Aorta (tissue), 5 donors: ENCODE results near the gene ALOX15B. TPM values are rescaled to one million over a fixed set of nuclear protein-coding genes. Genes with fewer than 3 reads are reported as not detected.

ENCODE experiments used
- ATAC-seq: fragments of 200-7000 bp; cut with Tn5 transposase; one replicate; pipeline ENCODE4 v1.9.1; 2022; ENCODE audit warnings: moderate library complexity; ENCODE audit not compliant: low FRiP score
- DNase-seq, 2 donors: peaks; one replicate each; pipeline ENCODE4 v3.0.0-alpha.2; 2020
- H3K27ac ChIP-seq, 2 donors: one replicate each; pipeline ENCODE4 v1.5.1; 2013; ENCODE audit warnings: low read length in 2 of 2, mild to moderate bottlenecking in 2 of 2, moderate library complexity in 2 of 2, control low read depth in 1 of 2, inconsistent platforms in 1 of 2, low read depth in 1 of 2
- H3K27me3 ChIP-seq, 2 donors: one replicate each; pipeline ENCODE4 v1.6.1; 2013; ENCODE audit warnings: control low read depth in 1 of 2, low read length in 1 of 2, mild to moderate bottlenecking in 1 of 2, moderate library complexity in 1 of 2; ENCODE audit not compliant: insufficient read depth in 2 of 2, control insufficient read depth in 1 of 2
- H3K36me3 ChIP-seq, 2 donors: one replicate each; pipeline ENCODE4 v1.6.1; 2013; ENCODE audit warnings: control low read depth in 1 of 2, low read length in 1 of 2, mild to moderate bottlenecking in 1 of 2; ENCODE audit not compliant: insufficient read depth in 2 of 2, control insufficient read depth in 1 of 2
- H3K4me1 ChIP-seq, 2 donors: one replicate each; pipeline ENCODE4 v1.6.1; 2013; ENCODE audit warnings: low read length in 2 of 2, control low read depth in 1 of 2, mild to moderate bottlenecking in 1 of 2, moderate library complexity in 1 of 2; ENCODE audit not compliant: insufficient read depth in 2 of 2, control insufficient read depth in 1 of 2
- H3K4me3 ChIP-seq, 2 donors: one replicate each; pipeline ENCODE4 v1.5.1; 2013; ENCODE audit warnings: low read length in 2 of 2, control low read depth in 1 of 2, mild to moderate bottlenecking in 1 of 2
- H3K9me3 ChIP-seq: one replicate; pipeline ENCODE4 v1.6.1; 2013; ENCODE audit warnings: mild to moderate bottlenecking, low read length; ENCODE audit not compliant: control insufficient read depth
- WGBS, 2 donors: extraction: QIAGEN DNeasy Blood & Tissue Kit; methylation state at CpG; one replicate each; pipeline ENCODE4 v1.1.7; 2013; 5-methylcytosine and 5-hydroxymethylcytosine counted together
- intact Hi-C, 2 donors: fragments of 100-400 bp; cut with DNase I; formaldehyde crosslinking; loops; one replicate each; pipeline versions ENCODE4 v1.14.2 to v1.15.0; 2022
- polyA plus RNA-seq, 2 donors: library from polyadenylated mRNA; stranded (reverse); fragments of 200-250 nt; gene quantifications; one replicate each; pipeline ENCODE4 v1.2.3, GENCODE V29; 2013
- total RNA-seq, 2 donors: library from RNA; stranded (reverse); fragmentation: NEBNext Ultra II Directional; extraction: Animal tissue kit (Norgen Biotek cat#: 25700); gene quantifications; one replicate each; pipeline ENCODE4 v1.2.1, GENCODE V29; 2021
- donor health status: healthy with polysubstance abuse.
- donor health status: Bipolar disorder and iron deficiency.
- donor health status: DM: no; HTN: no; CAD: no.
- donor health status: DM: no; HTN: no; CAD: no.
- donor health status: DM: yes; HTN: yes; CAD: no.

Gene ALOX15B
- total and polyA plus RNA-seq, 4 donors, result 0.15 to 2.0 (median 0.65) TPM

DNA sequence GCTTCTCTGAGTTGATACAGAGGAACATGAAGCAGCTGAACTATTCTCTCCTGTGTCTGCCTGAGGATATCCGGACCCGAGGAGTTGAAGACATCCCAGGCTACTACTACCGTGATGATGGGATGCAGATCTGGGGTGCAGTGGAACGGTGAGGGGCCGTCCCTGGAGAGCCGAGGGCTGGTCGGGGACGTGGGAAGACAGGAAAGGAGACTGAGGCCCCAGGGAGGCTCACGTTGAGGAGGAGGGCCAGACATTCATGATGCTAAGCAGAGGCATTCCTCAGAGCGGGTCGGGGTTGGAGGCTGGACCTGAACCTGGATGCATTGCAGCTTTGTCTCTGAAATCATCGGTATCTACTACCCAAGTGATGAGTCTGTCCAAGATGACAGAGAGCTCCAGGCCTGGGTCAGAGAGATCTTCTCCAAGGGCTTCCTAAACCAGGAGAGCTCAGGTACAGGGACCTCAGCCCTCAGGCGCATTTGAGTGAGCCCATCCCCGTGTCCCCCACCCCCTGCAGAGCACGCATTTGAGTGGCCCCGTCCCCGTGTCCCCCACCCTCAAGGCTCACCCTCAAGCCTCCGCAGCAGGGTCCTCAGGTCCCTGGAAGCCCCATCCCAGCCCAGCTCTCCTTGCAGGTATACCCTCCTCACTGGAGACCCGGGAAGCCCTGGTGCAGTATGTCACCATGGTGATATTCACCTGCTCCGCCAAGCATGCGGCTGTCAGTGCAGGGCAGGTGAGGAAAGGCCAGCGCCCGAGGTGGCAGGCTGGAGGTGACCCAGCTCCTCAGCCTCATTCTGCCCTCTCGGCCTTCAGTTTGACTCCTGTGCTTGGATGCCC lies 8.3 kb downstream of the ALOX15B start:
- 81 to 82% methylated on average over 24 of the region's 24 CpGs for WGBS, 2 donors
- peak in 1 of 2 donors; percentile 62 for DNase-seq

DNA sequence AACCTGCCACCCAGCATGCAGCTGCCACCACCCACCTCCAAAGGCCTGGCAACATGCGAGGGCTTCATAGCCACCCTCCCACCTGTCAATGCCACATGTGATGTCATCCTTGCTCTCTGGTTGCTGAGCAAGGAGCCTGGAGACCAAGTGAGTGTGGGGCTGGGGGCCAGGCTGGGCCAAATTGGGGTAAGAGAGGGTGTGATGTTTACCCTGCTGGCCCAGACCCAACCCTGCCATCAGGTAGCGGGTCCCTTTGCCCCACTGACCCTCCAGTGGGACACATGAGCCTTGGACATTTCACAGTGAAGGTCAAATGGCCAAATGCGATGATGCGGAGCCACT lies 8.9 kb downstream of the ALOX15B start:
- H3K27ac ChIP-seq, result no peak overlapping the region
- no peaks in the 10 kb centered on the region for H3K9me3 ChIP-seq
- intact Hi-C loops, result no loop called here
- DNase-seq (peak in 1 of 2 donors; percentile 47), ATAC-seq (no peak)
- no peak overlapping the region for H3K4me3 ChIP-seq
- no peaks in the 10 kb centered on the region for H3K36me3 ChIP-seq
- H3K4me1 ChIP-seq, result no peaks in the 10 kb centered on the region
- H3K27me3 ChIP-seq, result no peaks in the 10 kb centered on the region
- 88 to 95% methylated on average over 4 of the region's 4 CpGs for WGBS, 2 donors

More for the DNA sequence above, 8.3 kb downstream of the ALOX15B start:
- Histone ChIP-seq H3K4me1 (no peaks in the 10 kb centered on the region), H3K36me3 (no peaks in the 10 kb centered on the region), H3K4me3 (no peak overlapping the region), H3K9me3 (no peaks in the 10 kb centered on the region), H3K27ac (no peak overlapping the region), H3K27me3 (no peaks in the 10 kb centered on the region)
- intact Hi-C loops, result no loop called here
- ATAC-seq, result no peak

DNA sequence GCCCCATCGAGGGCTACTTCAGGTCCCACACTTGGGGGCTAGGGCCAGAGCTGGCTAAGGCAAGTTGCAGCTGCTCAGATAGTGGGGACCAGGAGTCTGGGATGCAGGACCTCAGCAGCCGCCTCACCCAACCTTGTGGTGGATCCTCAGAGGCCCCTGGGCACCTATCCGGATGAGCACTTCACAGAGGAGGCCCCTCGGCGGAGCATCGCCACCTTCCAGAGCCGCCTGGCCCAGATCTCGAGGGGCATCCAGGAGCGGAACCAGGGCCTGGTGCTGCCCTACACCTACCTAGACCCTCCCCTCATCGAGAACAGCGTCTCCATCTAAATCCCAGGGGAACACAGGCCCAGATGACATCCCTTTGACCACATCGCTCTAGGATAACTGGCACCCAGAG lies 9.4 kb downstream of the ALOX15B start:
- no peak overlapping the region for H3K27ac ChIP-seq
- H3K4me3 ChIP-seq, result no peak overlapping the region
- H3K36me3 ChIP-seq, result no peaks in the 10 kb centered on the region
- no peaks in the 10 kb centered on the region for H3K4me1 ChIP-seq
- intact Hi-C loops, result no loop called here
- H3K9me3 ChIP-seq, result no peaks in the 10 kb centered on the region
- WGBS, 2 donors, result 86 to 91% methylated on average over 10 to 12 of the region's 12 CpGs
- no peaks in the 10 kb centered on the region for H3K27me3 ChIP-seq
- ATAC-seq, result no peak
- peak in 1 of 2 donors; percentile 54 for DNase-seq

DNA sequence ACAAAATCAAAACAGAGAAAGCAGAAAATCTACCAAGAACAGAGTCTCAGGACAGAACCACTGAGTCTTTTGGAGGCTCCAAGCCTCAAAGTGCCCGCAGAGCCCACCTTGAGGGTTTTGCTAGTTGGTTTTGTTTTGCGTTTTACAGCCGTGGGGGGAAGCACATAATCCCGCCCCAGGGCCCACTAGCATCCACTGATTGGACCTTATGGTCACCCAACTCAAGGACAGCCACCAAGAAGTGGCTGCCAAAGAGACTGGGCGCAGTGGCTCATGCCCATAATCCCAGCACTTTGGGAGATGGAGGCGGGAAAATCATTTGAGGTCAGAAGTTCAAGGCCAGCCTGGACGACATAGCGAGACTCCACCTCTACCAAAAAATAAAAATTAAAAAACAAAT lies 9.9 kb downstream of the ALOX15B start:
- Histone ChIP-seq H3K27me3 (no peaks in the 10 kb centered on the region), H3K27ac (no peak overlapping the region), H3K36me3 (no peaks in the 10 kb centered on the region), H3K4me3 (no peak overlapping the region), H3K4me1 (no peaks in the 10 kb centered on the region), H3K9me3 (no peaks in the 10 kb centered on the region)
- 87 to 90% methylated on average over 8 of the region's 8 CpGs for WGBS, 2 donors
- DNase-seq (peak in 1 of 2 donors; percentile 14), ATAC-seq (no peak)
- intact Hi-C loops, result no loop called here

DNA sequence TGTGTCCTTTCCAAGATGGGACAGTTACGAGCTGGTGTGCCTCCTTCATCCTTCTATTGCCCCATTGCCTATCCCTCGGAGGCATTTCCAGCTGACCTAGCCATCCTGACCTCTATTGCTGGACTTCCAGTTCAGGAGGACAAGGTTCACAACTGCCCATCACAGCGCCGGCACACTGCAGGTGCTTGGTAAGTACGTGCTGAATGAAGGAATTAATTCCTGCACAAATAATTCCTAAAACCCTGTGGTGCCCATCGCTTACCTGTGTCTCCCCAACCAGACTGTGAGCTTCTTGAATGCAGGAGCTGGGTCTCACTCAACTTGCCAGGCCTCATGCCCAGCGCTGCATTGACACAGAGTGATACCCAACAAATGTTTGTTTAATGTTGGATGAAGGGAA lies 13.0 kb downstream of the ALOX15B start:
- Histone ChIP-seq H3K27ac (no peak overlapping the region), H3K4me1 (no peaks in the 10 kb centered on the region), H3K9me3 (no peaks in the 10 kb centered on the region), H3K4me3 (no peak overlapping the region), H3K27me3 (no peaks in the 10 kb centered on the region), H3K36me3 (no peaks in the 10 kb centered on the region)
- WGBS, 2 donors, result 86 to 90% methylated on average over 7 of the region's 7 CpGs
- intact Hi-C loops, result loop anchor here in 1 of 2 donors (10.0 kb wide), 1 partner anchor 117 kb away; the partner anchor contains the start of genes CNTROB and TRAPPC1
- peak in 1 of 2 donors; percentile 49 for DNase-seq
- ATAC-seq, result no peak

DNA sequence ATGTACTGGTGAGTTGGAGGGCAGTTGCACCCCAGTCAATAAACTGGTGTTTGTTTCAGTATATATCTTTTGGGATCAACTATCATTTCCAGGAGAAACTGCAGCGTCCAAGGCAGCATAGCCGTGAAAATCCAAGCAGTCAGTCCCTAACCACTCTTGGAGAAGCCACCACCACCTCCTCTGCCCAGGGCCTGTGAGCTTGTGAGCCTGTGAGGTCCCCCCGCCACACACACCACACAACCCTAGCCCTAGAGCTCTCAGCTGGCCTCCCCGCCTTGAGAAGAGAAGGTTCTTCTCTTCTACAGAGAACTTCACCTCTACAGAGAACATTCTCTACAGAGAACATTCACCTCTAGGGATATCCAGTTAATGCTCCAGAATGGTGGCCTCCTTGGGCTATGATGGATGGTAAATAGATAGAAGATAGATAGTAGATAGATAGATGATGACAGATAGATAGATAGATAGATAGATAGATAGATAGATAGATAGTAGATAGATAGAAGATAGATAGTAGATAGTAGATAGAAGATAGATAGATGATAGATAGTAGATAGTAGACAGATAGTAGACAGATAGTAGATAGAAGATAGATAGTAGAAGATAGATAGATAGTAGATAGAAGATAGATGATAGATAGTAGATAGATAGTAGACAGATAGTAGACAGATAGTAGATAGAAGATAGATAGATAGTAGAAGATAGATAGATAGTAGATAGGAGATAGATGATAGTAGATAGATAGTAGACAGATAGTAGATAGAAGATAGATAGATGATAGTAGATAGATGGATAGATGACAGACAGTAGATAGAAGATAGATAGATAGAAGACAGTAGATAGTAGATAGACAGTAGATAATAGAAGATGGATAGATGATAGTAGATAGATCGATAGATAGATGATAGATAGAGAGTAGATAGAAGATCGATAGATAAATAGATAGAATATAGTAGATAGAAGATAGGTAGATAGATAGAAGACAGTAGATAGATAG lies 13.7 kb downstream of the ALOX15B start:
- peak in 1 of 2 donors; percentile 32 for DNase-seq
- intact Hi-C loops, result loop anchor here in 1 of 2 donors (10.0 kb wide), 1 partner anchor 118 kb away; the partner anchor contains the start of genes CNTROB and TRAPPC1
- no peak for ATAC-seq
- 90 to 94% methylated on average over 6 of the region's 6 CpGs for WGBS, 2 donors
- Histone ChIP-seq H3K4me3 (no peak overlapping the region), H3K36me3 (no peaks in the 10 kb centered on the region), H3K9me3 (no peaks in the 10 kb centered on the region), H3K27ac (no peak overlapping the region), H3K27me3 (no peaks in the 10 kb centered on the region), H3K4me1 (no peaks in the 10 kb centered on the region)

DNA sequence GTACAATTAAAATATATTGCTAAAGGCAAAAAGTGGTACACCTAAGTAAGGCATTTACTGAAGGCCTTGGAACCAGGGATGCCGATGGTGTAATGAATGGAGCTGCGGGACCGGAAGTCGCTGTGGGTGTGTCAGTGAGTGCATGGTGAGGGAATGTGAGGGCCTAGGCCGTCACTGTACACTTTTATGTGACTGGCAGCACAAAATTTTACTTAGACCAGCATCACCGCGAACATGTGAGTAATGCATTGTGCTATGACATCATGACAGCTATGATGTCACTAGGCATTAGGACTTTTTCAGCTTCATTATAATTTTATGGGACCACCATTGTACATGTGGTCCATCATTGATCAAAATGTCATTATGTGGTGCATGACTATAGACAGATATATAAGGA lies 14.7 kb downstream of the ALOX15B start:
- no peaks in the 10 kb centered on the region for H3K9me3 ChIP-seq
- no peak overlapping the region for H3K27ac ChIP-seq
- DNase-seq (no peak), ATAC-seq (no peak)
- no peaks in the 10 kb centered on the region for H3K27me3 ChIP-seq
- H3K4me1 ChIP-seq, result no peaks in the 10 kb centered on the region
- H3K4me3 ChIP-seq, result no peak overlapping the region
- WGBS, 2 donors, result 94% methylated on average over 7 of the region's 7 CpGs
- intact Hi-C loops, result loop anchor here in 1 of 2 donors (10.0 kb wide), 1 partner anchor 119 kb away; the partner anchor contains the start of genes CNTROB and TRAPPC1
- no peaks in the 10 kb centered on the region for H3K36me3 ChIP-seq

DNA sequence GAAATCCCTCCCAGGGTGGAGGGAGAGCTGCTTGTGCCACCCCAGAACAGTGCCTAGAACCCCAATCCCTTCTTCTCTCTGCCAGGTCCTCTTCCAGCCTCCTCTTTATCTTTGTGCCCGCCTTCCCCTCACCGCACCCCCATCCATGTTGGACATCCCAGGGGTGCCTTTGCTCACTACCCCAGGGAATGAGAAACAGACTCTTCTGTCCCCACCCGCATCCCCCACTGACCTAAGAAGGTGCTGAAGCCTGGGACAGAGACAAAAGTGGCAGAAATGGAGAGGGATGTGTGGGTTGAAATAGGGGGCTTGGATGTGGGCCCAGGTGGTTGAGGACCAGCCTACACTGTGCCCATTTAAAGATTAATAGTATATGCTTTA lies 17.0 kb downstream of the ALOX15B start:
- H3K4me3 ChIP-seq, result no peak overlapping the region
- ATAC-seq (no peak), DNase-seq (peak in 1 of 2 donors; percentile 52)
- H3K9me3 ChIP-seq, result no peaks in the 10 kb centered on the region
- no peaks in the 10 kb centered on the region for H3K4me1 ChIP-seq
- 83 to 85% methylated on average over 3 of the region's 3 CpGs for WGBS, 2 donors
- intact Hi-C loops, result loop anchor here in 1 of 2 donors (5.0 to 10.0 kb wide), 3 partner anchors 69 to 199 kb away; partner anchors contain the start of genes CNTROB, CYB5D1, NAA38 and TMEM88
- H3K36me3 ChIP-seq, result no peaks in the 10 kb centered on the region
- no peaks in the 10 kb centered on the region for H3K27me3 ChIP-seq
- no peak overlapping the region for H3K27ac ChIP-seq
